GM12891 (cell line): Measurements from ENCODE around the gene IQCB1.

Experiments
- DNase-seq: peaks from one replicate; pipeline ENCODE4 v3.0.0; 2011; ENCODE audit warnings: low spot score; ENCODE audit not compliant: insufficient read length
- FAIRE-seq: peaks from 2 replicates; lab custom pipeline; 2011; peaks lifted over from hg19 to GRCh38; lab: Jason Lieb, UNC
- PAX5 ChIP-seq: IDR thresholded peaks from 2 replicates; pipeline ENCODE4 v1.6.1; 2011; ENCODE audit warnings: low read length, moderate library complexity, mild to moderate bottlenecking; ENCODE audit not compliant: insufficient read depth, severe bottlenecking
- POLR2A ChIP-seq: IDR thresholded peaks from 2 replicates; pipeline ENCODE4 v1.6.1; 2011; ENCODE audit warnings: low read depth, low read length, control low read depth
- POLR2AphosphoS5 ChIP-seq: IDR thresholded peaks from 2 replicates; pipeline ENCODE4 v1.6.1; 2011; ENCODE audit warnings: low read depth, low read length, control low read depth
- POU2F2 ChIP-seq: IDR thresholded peaks from 2 replicates; pipeline ENCODE4 v1.6.1; 2011; ENCODE audit warnings: low read depth, mild to moderate bottlenecking, control low read depth, low read length, moderate library complexity
- SPI1 ChIP-seq: IDR thresholded peaks from 2 replicates; pipeline ENCODE4 v1.6.1; 2011; ENCODE audit warnings: low read depth, low read length, control low read depth
- TAF1 ChIP-seq: IDR thresholded peaks from 2 replicates; pipeline ENCODE4 v1.6.1; 2011; ENCODE audit warnings: low read depth, low read length, control low read depth

Gene IQCB1

DNA sequence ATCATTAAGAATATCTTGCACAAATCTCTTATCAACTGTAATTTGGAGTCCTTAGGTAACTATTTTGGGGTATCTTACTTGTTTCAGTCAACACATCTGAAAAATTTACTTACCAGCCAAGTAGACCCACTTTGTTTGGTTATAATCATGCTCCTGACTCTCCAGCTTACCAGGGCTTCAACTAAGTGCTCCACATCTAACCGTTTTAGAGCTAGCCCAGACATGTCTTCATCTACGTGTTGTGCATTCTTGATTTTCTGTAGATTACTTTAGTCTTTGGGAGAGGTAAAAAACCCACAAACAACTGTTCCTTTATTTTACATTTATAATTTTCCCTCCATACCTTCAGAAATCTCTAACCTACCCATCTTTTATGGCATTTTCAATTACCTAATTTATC, 17.4 kb upstream of the IQCB1 start:
- TF ChIP-seq POU2F2 (no peak), PAX5 (no peak)
- FAIRE-seq (no peak), DNase-seq (no peak)

DNA sequence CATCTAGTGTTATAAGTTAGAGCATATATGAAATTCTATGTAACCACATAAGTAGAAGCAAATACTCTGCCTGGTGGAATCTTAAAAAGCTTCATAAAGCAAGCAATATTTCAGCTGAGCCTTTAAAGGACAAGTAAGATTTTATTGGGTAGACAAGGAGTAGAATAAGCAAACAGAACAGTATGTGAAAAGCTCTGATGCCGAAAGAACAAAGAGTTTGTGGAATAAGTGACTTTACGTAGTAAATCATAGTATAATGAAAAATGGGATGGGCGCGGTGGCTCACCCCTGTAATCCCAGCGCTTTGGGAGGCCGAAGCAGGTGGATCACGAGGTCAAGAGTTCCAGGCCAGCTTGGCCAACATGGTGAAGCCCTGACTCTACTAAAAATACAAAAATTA, 10.0 kb upstream of the IQCB1 start:
- TF ChIP-seq POU2F2 (no peak), PAX5 (no peak), POLR2AphosphoS5 (no peak), POLR2A (no peak), SPI1 (no peak), TAF1 (no peak)
- DNase-seq (no peak), FAIRE-seq (no peak)

DNA sequence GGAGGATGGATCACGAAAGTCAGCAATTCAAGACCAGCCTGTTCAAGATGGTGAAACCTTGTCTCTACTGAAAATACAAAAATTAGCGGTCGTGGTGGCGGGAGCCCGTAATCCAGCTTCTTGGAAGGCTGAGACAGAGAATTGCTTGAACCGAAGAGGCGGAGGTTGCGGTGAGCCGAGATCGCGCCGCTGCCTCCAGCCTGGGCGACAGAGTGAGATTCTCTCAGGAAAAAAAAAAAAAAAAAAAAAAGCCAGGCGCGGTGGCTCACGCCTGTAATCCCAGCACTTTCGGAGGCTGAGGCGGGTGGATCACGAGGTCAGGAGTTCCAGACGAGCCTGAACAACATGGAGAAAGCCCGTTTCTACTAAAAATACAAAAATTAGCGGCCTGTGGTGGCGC, 5.1 kb upstream of the IQCB1 start:
- DNase-seq = no peak
- no peak for FAIRE-seq
- no peak for TF ChIP-seq POU2F2
- no peak for TF ChIP-seq PAX5
- TF ChIP-seq SPI1 = no peak
- no peak for TF ChIP-seq POLR2A
- TF ChIP-seq POLR2AphosphoS5 = no peak
- TF ChIP-seq TAF1 = no peak

DNA sequence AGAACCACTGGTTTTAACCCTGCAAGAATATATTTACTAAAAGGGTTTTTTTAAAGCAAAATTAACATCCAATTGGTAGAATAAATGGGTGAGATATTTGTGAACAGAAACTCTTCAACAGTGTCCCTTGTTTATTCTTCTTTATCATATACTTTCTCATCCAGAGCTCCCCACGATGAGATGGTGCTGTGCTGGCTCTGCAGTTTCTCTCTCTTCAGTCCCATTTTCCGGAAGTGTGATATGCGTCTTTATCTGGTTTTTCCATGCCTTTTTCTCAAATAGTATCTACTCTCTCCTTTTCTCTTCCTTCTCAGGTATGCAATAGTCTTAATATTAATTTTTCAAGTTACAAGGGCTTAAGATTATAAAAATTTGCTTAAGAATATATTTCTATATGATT, 1.6 kb upstream of the IQCB1 start:
- FAIRE-seq (no peak), DNase-seq (no peak)
- TF ChIP-seq SPI1 (peak; percentile 26; the same call in 1 of the 2 replicates), POU2F2 (no peak), POLR2AphosphoS5 (no peak), POLR2A (no peak), PAX5 (no peak), TAF1 (no peak)

DNA sequence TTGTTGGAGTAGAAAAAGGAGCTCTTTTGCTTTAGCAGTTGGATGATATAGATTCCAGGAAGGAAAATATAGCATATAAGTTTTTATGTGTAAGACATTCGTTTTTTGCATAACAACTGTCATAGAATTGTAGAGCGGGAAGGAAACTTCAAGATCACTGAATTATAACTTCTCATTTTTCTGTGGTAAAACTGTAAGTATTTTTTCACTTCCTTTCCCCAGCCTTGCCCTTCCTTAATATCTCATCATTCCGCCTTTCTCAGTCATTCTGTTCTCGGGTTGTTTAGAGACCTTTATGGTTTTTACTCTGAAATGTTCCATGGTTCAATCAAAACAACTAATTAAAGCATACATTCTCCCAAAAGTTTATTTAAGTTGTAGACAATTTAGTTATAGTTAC, 1.2 kb upstream of the IQCB1 start:
- DNase-seq = no peak
- TF ChIP-seq TAF1 (no peak), SPI1 (peak; percentile 55), POU2F2 (no peak)
- FAIRE-seq = no peak

DNA sequence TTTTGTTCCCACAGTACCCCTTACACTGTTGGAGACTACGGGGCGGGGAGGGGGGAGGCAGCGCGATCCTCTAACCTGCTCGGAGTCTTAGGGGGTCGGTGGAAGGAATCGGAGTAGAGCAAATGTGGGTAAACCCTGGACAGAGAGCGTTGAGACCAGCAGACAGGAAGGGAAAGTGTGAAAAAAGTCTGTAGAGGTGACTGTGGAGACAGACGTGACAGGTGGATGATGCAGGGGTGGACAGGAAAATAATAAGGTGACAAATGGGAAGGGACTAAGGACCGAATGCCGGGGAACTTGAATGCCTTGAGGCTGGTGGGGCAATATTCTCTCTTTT, 573 bp upstream of the IQCB1 start:
- no peak for TF ChIP-seq POU2F2
- no peak for TF ChIP-seq TAF1
- no peak for TF ChIP-seq POLR2AphosphoS5
- TF ChIP-seq POLR2A = no peak
- no peak for TF ChIP-seq SPI1
- no peak for TF ChIP-seq PAX5
- no peak for FAIRE-seq
- no peak for DNase-seq

DNA sequence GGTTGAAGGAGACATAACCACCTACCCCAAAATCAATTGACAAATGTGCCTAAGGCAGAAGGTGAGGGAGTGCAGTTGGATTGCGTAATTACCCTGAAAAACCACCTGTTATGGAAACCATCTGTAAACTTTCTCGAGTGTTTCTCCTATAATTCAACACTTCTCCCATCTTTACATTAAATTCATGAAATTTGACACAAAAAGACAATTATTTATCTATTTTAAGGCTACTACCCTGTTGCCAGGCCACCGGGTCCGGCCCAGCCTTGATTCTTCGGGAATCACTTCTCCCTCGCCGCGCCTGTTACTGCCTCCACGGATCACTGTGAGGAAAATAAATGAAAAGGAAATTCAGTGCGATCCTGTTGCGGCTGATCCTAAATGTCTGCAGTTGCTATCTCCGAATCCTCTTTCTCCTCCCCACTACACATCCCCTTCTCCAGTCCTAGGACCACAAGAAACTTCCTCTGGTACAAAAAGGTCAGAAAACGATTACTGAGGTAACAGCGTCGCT, 646 bp downstream of the IQCB1 start:
- DNase-seq (no peak), FAIRE-seq (peak; percentile 71)
- TF ChIP-seq POLR2A (no peak), POLR2AphosphoS5 (no peak), POU2F2 (no peak), TAF1 (no peak), SPI1 (no peak), PAX5 (no peak)

DNA sequence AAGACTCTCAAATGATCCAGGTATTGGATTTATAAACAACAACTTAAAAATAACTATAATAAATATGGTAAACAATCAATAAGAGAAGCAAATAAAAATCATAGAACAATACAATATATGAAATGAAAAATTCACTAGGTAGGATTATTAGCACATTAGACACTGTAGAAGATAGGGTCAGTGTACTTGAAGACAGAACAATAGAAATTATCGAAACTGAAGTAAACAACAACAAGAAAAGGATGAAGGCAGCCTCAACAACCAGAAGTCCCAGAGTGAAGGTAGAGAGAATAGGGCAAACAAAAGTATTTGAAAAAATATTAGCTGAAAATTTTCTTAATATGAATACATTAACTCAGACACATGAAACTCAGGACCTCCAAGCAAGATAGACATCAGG, 11.9 kb downstream of the IQCB1 start:
- DNase-seq = no peak
- no peak for TF ChIP-seq POLR2AphosphoS5
- no peak for TF ChIP-seq POLR2A
- TF ChIP-seq POU2F2 = no peak
- no peak for TF ChIP-seq SPI1
- no peak for TF ChIP-seq TAF1
- no peak for TF ChIP-seq PAX5
- FAIRE-seq = no peak

DNA sequence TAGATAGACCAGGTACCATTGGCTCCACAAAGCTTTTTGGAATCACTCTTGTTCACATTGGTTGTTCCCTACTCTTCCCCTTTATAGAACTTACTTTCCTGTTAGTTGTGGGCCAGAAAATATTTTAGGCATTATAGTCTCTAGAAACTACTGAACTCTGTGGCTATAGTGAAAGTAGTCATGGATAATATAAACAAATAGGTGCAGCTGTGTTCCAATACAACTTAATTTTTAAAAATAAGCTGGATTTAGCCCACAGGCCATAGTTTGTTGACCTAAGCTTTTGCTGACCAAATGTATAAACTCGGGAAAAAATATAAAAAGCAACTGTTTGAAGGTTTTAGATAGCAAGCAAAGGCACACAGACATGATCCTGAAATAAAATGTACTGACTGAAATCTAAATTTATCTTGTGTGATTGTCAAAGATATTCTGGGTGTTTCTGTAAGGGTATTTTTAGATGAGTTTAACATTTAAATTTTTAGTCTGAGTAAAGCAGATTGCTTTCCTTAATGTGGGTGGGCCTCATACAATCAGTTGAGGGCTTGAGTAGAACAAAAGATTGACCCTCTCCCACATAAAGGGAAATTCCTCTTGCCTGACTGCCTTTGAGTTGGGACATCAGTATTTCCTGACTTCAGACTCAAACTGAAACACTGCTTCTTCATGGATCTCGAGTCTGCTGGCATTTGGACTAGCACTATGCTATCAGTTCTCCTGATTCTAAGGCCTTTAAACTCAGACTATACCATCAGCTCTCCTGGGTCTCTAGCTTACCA, 13.2 kb downstream of the IQCB1 start:
- DNase-seq = no peak
- FAIRE-seq = no peak
- TF ChIP-seq TAF1 (no peak), POLR2AphosphoS5 (no peak), POU2F2 (no peak), POLR2A (no peak), SPI1 (no peak), PAX5 (no peak)

DNA sequence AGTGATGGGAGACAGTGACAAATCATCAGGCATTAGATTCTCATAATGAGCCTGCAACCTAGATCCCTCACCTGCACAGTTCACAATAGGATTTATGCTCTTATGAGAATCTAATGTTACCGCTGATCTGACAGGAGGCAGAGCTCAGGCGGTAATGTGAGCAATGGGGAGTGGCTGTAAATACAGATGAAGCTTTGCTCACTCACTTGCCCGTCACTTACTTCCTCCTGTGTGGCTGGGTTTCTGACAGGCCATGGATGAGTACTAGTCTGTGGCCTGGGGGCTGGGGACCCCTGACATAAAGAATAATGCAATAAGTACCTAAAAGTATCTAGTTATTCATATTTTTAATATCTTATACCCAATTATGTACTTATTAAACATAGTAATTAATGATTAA, 15.6 kb downstream of the IQCB1 start:
- no peak for DNase-seq
- TF ChIP-seq POLR2AphosphoS5 = no peak
- TF ChIP-seq POLR2A = no peak
- TF ChIP-seq POU2F2 = no peak
- no peak for TF ChIP-seq TAF1
- TF ChIP-seq SPI1 = no peak
- TF ChIP-seq PAX5 = no peak
- FAIRE-seq = peak; percentile 61
